LHCN-M2 (cell line): ENCODE data around the gene DDX25. TPM values are rescaled to one million over a fixed set of nuclear protein-coding genes. Genes with fewer than 3 reads are reported as not detected.

Experiments
- DNase-seq: peaks from one replicate; pipeline ENCODE4 v3.0.0-alpha.2; 2012; ENCODE audit warnings: low read depth
- total RNA-seq: library from RNA; depleted of rRNA; stranded (reverse); fragments of >200 nt; gene quantifications from 2 replicates; pipeline ENCODE4 v1.2.3, GENCODE V29; 2014

The DDX25 gene
- total RNA-seq, 1 experiment from 2014 or later: not detected

DNA sequence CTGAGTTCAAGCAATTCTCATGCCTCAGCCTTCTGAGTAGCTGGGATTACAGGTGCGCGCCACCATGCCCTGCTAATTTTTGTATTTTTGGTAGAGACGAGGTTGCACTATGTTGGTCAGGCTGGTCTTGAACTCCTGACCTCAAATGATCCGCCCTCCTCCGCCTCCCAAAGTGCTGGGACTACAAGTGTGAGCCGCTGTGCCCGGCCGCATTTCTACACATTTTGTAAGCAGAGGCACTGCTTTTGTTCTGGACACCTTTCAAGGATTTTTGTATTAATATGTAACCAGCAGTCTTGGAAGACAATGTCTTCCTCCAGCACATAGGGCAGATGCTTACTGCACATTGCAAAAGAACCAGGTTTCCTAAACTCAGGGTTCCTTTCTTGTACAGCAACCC, 30.2 kb downstream of the DDX25 start:
- no peak for DNase-seq

DNA sequence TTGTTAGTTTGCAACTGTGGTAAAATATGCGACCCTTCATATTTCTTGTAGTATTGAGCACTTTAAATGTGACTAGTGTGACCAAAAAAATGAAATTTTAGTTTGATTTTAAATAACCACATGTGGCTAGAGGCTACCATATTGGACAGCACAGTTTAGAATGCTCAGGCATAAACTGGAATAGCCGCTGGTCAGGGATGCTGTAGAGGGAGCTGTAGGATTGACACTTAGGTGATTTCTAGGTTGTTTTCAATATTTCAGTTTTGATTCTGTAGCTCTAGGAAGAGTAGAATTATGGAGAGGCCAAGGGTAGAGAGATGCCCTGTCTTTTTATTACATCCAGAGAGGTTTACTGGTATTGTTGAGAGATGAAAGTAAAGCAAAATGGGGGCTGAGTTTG, 30.7 kb downstream of the DDX25 start:
- DNase-seq: no peak

DNA sequence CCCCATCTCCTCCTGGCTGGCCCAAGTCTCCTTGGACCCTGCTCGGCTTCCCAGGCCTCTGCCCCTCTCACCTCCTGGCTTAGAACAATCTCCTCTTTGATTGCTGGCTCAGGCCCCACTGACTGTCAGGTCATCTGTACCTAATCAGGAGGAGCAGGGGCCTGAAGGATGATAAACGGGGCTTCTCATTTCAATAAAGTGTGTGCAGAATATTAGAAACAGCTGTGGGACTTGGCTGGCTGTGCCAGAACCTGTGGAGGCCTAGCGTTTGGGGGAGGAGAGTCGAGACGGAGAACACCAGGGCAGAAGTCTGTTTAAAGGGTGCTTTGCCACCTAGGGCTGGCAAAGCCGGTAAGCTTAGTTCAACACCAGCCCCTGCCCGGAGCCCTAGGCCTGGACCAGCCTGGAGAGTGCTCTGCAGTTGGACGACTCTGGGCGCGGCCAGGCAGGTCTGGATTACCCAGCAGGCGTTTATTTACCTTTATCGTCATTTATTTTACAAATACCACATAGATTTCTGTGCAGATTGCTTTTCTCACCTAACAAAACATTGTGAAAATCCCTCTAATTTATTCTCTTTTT, 31.4 kb downstream of the DDX25 start:
- no peak for DNase-seq

DNA sequence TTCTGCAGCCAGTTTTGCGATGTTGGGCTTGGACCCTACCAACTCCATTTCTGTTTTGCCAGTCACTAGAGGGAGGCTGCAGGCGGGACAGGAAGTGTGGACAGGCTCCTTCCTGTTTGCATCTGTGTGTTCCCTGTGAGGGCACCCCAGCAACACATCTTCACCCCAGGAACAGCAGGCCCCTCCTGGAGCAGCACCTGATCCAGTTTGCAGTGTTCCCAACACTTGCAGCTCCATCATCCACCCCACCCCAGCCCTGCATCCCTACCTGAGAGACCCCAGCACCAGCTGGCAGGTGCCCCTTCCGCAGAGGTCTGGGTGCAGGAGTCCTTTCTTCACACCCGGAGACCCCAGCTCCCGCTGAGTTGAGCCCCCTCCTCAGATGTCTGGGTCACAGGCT, 34.1 kb downstream of the DDX25 start:
- DNase-seq: no peak

DNA sequence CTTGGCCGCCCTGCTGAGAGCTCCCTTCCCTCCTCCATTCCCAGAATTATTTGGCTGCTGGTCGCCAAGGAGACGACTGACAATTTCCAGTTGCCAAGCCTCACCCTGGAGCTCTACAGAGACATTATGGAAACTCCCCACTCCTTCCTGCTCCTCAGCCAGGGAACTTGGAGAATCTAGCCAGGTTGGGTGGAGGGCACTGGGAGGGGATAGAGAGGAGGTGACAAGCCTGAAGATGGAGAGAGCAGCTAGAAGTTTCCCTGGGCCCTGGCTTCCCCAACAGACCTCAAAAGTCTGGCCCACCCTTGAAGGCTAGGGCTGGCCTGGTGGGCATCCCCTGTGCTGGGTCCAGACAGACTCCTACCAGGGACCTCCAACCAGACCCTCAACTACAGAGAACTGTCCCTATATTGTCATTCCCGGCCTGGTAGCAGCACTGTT, 34.8 kb downstream of the DDX25 start:
- DNase-seq: no peak

DNA sequence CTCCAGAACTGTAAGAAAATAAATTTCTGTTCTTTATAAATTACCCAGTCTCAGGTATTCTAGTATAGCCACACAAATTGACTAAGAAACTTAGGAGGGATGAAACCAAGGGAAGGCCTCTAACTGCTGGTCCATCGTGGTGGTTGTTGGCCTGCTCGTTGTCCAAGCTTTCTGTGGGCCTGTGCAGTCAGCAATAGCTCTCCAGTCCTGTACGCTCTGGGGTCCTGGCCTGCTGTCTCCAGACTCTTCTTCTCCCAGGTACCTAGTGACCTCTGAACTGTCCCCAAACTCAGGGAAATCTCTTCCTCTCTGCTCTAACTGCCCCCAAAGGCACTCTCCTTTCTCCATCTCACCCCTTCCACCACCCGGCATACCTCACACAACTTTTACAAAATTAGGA, 35.8 kb downstream of the DDX25 start:
- no peak for DNase-seq

DNA sequence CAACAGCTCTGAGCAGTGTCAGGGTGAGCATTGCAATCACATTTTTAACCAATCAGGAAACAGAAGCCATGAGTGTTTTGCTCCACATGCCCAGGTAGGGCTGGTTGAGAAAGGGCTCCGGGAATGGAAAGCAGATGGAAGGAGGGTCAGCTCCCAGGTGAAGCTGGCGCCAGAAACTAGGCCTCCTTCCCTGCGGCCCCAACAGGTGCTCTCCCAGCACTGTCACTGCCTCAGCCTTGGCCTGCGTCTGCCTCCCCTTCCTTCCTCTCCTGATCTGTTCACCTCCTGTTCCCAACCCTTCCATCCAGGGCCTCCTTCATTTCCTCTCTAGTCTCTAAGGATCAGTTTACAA, 36.9 kb downstream of the DDX25 start:
- no peak for DNase-seq

DNA sequence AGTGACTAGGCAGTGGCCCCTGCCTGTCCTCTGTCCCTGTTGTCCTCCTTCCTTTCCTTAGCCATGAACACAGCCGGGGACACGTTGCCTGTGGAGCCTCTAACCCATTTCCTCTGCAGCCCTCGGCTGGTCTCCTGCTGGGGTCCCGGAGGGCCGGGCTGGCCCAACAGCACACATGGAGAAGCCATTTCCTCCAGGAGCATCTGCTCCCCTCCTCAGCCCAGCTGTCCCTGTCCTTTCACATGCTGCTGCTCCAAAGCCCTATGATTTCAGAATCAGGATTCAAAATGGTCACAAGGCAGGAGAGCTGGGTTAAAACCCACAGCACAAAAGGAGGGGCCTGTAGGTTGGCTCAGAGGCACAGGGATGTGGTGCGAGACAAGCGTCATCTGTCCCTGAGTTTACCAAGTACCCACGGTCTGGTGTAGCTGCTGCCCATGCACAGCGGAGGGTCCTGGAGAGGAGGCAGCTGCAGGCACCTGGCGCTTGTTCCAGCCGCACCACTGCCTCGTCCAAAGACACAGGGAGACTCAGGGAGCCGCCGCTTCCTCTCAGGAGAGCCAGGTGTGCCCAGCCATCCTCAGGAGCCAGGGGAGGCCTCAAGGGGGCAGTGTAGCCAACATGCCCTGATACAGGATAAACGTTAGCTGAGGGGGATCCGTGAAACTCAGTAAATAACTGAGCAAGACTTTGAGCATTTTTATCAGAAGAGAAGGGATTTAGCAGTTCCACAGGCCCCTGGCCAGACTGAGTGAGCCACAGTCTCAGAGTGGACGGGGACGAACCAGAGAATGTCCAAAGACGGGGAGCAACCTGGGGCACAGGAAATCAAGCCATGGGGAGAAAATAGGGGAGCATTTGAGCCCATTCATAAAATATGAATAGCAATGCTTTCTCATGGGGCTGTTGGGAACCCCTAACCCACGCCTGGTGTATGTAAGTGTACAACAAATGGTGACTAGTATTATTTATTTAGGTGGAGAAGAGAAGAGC, 37.6 kb downstream of the DDX25 start:
- DNase-seq: peak; percentile 54

DNA sequence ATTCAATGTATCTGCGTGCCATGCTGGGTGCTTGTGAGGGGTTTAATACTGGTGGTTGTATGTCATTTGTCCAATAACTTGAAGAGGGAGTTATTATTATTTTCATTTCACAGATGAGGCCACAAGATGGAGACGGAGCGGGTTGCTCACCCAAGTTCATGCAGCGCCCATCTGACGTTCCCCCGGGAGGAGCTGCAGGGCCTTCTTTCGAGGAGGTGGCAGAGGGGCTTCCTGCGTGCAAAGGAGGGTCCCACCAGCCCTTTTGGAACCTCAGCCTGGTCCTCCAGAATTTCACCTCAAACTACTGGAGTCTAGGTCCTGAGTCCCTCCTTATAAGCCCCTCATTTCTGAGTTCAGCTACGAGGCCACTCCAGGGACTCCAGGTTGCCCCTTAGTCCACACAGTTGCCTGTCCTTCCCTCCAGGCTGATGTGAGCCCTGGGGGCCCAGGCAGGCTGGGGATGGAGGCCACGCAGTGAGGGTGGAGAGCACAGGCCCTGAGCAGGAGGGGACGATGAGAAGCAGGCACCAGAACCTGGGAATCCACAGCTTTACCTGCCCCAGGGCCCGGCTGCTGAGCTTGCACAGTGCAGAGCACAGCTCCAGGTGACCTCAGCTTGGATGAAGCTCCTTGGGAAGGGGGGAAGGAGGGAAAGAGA, 38.6 kb downstream of the DDX25 start:
- no peak for DNase-seq

DNA sequence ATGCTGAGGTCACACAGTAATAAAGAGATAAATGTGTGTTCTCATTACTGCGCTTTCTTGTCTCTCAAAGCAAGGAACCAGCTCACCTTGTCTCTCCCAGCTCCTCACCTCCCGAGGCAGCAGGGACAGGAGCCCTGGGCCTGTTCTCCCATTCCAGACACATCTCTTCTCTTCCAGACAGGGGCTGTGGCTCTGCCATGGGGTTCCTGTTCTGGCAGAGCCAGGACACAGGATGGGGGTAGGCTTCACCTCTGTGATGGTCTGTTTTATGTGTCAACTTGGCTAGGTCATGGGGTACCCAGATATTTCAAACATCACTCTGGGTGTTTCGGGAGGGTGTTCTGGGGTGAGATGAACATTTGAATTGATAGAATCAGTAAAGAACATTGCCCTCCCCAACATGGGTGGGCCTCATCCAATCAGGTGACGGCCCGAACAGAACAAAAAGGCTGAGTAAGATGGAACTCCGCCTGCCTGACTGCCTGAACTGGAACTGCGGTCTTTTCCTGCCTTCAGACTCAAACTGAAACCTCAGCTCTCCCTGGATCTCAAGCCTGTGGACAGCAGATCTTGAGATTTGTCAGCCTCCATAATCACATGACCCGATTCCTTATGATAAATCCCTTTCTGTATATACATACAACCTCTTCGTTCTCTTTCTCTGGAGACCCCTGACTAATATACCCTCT, 39.5 kb downstream of the DDX25 start:
- DNase-seq: no peak

DNA sequence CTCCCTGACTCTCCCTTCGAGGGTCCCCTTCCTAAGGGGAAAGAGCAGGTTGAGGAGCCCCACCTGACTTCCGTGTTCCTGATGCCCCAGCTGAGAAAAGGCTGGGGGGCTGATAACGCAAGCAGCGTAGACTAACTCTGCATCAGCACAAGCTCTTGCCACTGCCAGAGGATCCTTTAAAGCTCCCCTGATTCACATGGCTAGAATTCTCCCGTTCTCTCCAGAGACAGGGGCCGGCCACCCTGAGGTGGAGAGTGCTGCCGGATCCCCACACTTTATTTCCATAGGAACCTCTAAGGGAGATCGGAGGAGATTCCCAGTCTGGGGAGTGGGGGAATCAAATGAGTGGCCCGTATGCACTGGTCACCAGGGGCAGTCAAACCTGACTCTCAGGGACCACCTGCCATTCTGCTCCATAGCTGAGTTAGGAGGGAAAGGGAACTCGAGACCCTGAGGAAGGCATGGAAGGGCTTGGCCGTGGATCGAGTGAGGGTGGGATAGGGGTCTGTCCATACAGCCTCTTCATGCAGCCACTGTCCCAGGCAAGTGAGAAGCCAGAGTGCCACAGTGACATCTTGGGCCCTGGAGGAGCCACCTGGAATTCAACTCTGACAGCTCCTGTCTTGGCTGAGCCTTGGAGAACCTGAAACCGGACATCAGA, 40.2 kb downstream of the DDX25 start:
- DNase-seq: no peak

DNA sequence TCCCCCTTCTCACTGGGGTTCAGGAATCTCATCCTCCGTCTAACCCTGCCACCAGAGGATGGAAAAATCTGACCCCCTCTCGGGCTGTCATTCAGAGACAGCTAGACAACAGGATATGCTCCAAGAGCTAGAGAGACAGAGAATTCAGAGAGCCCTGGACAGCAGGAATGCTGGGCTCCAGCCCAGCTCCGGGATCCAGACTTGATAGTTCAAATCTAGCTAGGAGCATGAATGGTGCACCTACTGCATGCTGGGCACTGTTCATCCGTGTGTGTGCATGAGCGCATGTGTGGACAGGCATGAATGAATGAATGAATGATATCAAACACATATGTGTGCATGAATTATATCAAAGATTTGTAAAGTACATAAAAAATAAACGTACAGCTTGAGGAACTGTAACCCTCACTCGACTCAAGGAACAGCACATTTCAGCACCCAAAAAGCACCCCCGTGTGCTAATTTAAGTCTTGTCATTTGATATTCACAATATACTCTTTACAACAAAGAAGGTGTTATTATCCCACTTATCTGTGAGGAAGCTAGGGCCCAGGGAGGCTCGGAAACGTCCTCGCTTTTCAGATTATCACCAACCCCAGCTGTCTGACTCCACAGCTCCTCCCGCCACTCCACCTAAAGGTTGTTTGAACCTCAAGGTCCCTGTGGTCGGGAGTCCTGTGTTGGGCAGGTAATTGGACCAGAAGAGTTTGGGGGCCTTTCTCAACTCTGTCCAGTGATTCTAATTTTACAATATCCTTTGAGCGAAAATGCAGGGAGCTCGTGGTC, 40.9 kb downstream of the DDX25 start:
- no peak for DNase-seq

DNA sequence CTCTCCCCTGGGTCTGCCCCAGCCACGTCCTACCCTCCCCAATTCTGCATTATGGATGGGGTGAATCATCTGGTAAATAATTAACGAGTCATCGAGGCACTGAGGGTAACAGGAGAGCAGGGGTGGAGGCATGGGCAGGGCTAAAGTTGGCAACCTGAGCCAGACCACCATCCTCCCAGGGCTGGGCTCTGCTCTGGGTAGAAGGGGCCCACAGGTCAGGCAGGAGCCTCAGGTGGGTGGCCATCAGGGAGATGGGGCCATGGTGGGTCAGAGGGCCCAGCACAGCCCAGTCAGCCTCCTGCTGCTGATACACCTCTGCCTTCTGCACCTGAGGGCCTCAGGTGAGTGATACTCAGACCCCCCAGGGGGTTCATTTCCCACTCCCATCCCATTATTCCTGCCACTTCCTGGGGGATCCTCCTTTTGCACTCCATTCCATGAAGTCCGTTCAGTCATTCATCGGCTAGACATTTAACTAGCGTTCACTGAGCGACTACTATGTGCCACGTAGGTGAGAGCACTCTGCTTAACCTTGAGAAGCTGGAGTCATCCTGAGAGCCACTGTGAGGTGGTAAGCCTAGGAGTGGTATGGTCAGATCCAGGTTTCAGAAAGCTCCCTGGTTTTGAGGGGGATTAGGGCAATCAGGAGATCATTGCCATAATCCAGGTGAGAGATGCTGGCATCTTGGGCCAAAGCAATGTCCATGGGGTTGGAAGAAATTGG, 41.7 kb downstream of the DDX25 start, which contains the start of gene VSIG10L2:
TSS of gene VSIG10L2 (plus strand) at position 248 of the 724 bp plus-strand sequence. CDS start at position 260, 12 bp downstream.
- no peak for DNase-seq

DNA sequence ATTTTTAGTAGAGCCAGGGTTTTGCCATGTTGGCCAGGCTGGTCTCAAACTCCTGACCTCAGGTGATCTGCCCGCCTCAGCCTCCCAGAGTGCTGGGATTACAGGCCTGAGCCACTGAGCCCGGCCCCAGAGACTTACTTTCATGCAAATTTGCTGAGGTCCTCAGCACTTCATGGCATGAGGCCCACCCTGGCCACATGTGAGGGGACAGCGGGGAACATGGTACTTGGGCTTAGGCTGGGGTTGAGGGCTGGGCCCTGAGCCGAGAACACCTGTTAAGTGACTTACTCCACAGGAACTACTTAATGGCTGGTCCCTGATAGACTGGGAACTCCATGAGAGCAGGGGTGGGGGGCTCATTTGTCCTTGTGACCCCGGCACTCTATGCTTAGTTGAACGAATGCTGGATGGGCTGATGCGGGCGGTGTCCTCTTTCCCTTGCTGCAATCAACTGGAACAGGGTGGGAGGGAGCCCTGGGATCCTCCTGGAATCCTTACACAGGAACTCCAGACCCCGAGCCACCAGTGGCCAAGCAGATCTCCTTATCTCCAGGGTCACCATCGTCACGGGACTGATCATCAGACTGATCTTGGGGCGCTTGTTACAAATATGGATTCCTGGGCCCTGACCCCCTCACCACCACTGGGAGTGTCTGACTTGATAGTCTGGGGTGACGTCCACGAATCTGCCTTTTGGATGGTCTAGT, 42.6 kb downstream of the DDX25 start:
- no peak for DNase-seq

DNA sequence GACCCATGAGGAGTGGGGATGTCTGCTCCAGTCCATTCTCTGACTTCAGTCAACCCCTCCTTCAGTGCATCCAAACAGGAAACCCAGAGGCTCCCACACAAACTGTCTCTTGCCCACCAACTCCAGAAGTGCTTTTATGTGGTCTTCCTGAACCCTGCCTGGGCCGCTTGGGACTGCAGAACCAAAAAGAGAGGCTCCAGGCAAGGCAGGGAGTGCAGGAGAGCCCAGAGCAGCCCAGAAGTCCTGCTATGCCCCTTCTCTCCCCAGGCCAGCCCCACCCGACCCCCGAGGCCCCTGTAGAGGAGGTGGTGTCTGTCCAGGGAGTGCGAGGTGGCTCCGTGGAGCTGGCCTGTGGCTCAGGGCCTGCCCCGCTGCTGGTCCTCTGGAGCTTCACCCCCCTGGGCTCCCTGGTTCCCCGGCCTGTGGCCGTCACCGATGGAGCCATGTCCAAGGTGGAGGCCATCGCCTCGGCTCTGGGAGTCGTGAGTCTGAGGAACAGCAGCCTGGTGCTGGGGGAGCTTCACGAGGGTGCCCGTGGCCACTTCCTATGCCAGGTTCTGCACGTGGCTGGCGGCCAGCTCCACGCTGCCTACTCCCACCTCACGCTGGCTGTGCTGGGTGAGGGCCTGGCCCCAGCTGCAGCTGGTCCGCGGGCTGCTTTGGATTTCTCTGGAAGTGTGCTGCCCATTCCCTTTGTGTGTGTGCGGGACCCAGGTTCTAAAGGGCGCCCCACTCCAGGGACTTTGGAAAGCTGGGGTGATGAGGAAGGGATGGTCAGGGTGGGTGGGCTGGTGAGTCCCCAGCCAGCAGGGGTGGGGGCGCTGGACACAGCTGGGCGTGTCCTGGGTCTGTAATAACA, 43.3 kb downstream of the DDX25 start:
- no peak for DNase-seq

DNA sequence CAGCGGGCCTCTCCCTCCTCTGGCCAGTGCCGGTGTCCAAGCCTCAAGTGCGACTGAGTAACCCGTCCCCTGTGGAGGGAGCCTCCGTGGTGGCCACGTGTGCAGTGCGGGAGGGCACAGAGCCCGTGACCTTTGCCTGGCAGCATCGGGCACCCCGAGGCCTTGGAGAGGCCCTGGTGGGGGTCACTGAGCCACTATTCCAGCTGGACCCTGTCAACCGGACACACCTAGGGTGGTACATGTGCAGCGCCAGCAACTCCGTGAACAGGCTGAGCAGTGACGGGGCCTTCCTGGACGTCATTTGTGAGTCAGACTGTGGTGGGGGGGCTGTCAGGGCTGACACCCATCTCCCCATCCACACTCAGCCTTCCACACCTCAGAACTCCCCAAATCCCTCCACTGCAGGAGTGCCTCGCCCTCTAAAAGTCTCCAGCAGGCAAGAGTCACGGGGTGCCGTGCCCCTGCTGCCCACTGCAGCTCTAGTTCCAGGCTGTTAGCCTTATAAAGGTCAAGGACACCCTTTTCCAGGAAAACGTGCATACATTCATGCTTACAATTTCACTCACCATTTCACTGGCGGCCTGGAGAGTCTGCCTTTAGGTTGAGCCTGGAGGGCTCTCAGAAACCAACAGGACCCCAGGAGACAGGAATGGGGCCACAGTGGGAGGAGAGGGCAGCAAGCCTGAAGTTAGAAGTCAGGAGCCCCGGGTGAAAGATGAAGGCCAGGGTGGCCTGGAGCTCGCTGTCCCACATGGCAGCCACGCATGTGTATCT, 44.2 kb downstream of the DDX25 start:
- DNase-seq: no peak
